Stimulated activated CD8-positive, alpha-beta memory T cell treated with anti-CD3 and anti-CD28 coated beads, Interleukin-15, amount 100 ng/mL, for 1 hour (primary cell): ENCODE measurements around the gene TNNC1.

Experiments used
- DNase-seq: peaks from one replicate; pipeline ENCODE4 v3.0.0-alpha.2; 2020; ENCODE audit warnings: low read depth

Gene TNNC1

DNA sequence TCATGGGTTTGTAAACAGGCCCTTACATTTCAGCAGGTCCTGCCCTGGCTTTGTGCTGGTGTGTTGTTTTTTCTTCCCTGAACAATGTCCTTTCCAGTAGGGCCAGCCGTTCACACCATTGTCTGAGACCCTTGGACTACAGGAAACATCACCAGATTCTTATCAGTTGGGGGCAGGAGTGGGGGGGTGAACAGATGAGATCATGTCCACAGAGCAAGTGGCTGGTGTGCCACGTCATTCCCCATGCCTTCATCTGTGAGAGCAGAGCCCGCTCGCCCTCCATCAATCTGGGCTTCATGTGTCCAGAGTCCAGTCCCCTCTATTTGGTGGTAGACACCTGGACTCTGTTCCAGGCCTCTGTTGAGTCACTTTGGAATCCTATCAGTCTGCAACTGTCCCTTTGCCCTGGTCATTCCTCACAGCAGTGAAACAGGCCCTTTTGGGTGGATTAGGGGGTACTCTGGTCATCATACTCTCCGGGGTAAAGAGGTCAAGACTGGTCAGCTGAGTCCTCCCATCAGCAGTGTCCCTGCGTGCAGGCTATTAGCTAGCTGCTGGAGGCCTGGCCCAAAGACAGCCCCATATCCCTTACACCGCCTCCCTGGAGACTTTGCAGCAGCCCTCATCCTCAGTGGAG, 23.9 kb downstream of the TNNC1 start:
- DNase-seq, result no peak

DNA sequence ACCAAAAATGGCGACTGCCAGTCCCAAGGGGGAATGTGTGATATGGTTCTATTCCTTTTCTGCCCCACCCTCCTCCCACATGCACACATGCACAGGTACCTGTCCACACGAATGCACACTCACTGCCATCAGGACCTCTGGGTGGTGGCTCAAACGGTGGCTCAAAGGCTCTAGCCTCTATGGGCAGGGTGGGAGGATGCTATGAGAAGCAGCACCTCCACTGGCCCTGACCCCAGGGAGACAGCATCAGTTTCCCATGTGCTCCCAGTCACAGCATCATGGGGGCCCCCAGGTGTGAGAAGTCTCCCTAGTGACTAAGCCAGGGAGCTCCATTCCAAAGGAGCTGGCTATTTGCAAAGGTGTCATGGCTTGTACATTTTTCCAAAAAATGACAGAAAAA, 24.8 kb downstream of the TNNC1 start:
- DNase-seq, result no peak

DNA sequence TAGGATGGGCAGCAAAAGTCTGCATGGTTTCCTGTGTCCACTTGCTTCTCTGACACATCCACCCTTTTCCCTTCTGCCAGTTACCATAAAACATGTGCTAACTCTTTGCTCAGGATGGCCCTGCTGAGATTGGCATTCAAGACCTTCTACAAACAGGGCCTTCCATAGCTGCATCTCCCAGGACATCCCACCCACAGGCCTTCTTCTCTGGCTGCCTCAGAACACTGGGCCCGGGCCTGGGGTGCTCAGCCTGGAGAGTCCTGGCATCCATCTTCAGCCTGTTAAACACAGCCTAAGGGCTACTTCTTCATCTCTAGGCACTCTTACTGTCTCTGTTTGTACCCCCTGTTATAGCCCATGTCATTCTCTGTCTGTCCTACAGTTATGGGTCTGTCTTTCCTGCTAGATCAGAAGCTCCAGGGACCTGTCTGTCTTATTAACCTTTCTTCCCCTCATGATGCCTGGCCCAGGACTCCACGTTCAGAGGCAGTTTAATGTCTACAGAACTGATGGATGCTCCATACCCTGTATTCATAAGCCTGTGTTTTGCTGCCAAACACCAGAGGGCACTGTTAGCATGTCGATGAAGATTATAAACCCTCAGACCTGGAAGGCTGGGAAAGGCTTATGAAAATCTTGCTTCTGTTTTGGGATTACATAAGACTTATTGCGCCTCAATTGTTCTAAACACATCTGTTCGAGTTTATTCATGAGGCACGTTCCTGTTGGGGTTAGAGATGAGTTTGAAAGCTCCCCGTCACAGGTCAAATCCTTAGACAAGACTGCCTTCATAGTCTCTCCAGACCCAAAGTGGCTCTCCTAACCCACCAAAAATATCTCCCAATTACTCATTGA, 25.5 kb downstream of the TNNC1 start:
- no peak for DNase-seq

DNA sequence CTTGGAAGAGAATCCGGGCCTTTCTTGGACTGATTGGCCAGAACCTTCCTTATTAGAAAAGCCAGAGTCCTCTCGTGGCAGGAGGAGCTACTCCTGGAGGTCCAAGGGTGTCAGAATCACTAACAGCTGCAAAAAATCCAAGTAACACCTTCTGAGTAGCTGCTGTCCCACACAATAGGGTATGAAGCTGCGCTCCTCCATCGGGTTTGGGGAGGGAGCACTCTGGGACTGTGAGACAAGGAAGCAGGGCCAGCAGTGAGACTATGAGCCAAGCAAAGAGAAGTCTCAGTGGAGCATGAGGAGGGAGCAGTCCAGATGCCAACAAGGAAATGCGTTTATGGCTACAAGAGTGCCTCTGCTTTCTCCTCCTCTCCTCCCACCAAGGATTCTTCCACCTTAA, 30.7 kb downstream of the TNNC1 start:
- DNase-seq, result no peak

DNA sequence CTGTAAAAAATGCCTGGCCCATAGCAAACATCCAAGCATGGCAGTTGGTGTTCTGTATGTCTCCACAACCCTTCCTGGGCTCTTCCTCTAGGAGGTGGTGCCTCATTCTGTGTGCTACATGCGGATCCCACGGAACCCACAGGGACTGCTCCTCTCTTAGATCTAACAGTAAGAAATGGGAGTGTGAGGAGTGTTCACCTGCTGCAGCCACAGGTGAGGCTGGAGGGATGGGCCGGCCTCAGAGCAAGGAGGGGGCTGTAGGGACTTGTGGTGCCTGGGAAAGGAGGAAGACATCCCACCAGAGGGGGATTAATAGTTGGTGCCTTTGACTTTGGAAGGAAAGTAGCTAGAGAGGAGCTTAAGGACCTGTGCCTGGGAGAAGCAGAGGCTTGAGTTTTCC, 31.2 kb downstream of the TNNC1 start:
- DNase-seq, result no peak

DNA sequence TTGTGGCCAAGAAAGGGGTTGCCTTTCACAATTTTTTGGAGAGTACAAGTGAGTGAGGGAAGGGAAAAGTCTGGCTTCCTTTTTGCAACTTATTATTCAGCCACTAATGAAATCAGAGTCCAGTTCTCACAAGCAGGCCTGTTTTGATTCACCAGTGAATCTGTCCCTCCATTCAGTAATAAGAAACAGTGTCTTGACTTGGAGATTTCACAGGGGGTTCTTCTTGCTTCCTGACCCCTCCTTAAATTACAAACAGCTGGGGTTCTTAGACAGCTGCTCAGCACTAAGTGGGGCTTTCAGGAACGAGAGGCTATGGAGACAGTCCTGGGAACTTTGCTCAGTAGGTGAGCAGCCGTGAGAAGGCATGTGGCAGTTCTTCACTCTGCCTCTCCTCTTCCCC, 33.5 kb downstream of the TNNC1 start:
- DNase-seq, result no peak

DNA sequence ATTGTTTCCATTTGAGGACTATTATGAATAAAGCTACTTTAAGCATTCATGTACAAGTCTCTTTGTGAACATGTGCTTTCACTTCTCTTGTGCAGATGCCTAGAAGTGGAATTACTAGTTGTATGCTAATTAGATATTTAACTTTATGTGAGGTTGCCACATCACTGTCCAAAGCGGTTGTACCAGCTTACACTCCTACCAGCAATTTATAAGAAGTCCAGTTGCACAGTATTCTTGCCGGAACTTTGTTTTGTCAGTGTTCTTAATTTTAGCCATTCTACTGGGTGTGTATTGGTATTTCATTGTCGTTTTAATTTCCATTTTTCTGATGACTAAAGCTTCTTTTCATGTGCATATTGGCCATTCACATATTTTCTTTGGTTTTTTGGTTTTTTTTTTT, 38.0 kb downstream of the TNNC1 start:
- no peak for DNase-seq

DNA sequence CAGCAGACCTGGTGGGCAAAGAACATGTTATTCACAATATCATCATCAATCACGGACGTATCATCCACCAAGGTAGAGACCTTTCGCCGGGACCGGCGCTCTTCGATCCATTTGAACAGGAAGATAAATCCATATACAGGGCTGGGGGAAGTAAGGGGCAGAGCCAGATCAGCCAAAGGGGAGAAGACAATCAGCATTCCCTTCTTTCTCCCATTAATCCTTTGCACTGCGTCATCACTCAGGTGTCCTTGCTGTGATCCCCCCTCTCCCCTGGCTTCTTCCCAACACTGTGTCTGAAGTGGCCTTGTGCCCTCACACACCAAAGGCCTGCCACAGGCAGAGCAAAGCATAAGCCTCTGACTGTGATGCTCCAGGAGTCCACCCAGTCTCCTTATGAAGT, 45.4 kb downstream of the TNNC1 start:
- no peak for DNase-seq

DNA sequence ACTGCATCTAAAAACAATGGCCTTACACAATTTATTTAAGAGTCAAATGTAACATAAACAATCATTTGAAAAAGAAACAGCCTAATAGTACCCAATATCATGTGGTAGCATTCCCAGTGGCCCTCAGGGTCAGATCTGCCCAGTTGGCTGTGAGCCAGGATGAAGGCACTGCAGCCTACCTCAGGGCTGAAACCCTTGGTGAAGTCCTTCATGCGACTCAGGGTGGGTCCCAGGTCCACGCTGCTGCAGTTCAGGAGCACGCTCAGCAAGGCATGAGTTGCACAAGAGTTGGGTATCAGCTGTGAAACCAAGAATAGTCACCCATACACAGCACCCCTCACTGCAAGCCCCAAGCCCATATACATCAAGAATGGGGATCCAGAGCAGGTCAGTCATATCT, 46.1 kb downstream of the TNNC1 start:
- DNase-seq, result no peak

DNA sequence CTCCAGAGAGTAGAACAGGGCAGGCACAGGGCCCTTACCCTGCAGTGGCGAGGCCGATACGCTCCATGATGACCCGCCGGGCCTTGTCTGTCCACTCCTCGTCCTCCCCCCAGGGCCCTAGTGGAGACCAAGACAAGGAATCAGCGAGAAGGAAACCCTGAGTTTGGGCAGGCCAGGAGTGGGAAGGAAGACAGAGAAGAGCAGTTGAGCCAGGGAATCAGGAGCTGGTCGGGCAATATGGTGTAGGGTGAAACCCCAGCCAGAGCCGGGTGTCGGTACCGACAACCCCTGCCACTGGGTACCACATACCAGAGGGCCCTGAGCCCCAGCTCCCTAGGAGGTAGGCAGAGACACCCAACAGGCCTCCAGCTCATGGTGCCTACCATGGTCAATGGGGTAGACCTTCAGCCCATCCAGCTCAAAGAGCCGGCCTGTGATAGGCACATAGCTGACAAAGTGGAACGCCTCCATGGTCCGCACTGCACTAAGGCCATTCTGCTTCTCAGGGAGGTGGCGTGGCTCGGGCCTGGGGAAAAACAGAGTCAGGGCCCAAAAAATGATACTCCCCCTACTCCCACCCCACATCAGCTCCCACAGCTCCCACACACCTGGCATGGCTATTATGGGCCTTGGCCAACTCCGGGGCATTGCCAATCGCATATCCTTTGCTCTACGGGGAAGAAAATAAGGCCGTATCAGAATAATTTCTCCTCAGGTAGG, 46.9 kb downstream of the TNNC1 start:
- no peak for DNase-seq

DNA sequence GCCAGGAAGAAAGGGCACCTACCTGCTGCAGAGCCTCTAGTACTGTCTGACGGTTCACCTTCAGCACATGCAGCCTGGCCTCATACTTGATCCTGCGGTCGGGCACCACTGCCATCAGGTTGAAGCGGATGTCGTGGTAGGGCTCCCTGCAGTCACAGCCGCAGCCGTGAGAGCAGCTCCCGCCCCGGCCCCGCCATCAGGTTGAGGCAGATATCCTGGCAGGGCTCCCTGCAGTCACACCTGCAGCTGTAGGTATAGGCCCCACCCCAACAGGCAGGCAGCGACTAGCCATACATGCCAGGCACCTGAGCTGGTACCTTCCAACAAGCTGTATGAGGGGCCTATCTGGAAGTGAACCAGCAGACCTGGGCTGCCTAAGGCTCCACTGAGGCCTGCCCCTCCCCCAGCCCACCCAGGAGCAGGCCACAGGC, 47.6 kb downstream of the TNNC1 start:
- DNase-seq, result no peak

DNA sequence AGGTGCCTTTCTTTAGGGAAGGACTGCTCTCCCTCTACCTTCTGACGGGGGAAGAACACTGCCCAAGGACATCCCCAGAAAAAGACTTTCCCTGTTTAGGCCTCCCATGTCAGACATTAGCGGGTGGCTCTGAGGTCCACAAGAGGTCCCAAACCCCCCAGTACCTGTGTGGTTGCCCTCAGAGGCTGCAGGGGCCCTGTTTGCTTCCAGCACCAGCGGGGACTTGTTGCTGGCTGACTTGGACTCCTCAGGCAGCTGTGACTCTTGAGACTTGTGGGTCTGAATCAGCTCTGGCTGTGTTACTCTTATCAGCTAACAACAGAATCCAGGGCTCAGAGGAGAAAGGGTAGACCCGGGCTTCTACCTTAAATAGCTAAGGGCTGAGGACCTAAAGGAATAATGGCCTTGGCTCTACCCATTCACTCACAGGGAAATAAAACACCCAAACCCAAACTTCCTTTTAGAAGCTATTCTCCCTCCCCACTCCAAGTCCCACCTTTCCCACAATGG, 48.2 kb downstream of the TNNC1 start:
- no peak for DNase-seq

DNA sequence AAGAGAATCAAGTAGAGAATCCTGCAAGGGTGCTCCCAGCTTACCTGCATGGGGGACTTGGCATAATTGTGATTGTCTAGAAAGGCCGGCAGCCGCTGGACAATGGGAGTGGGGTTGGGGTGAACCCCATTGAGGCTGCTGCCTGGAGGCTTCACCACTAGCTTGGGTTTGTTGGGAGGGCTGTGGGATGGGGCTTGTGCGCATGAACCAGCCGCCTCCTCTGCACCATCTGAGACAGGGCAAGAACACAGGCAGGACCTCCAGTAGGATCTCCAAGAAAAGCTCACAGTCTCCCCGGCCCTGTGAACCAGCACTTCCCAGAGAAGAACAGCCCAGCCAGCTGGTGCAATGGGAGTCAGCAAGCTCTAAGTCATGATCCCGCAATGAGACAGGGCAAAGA, 48.8 kb downstream of the TNNC1 start:
- no peak for DNase-seq

DNA sequence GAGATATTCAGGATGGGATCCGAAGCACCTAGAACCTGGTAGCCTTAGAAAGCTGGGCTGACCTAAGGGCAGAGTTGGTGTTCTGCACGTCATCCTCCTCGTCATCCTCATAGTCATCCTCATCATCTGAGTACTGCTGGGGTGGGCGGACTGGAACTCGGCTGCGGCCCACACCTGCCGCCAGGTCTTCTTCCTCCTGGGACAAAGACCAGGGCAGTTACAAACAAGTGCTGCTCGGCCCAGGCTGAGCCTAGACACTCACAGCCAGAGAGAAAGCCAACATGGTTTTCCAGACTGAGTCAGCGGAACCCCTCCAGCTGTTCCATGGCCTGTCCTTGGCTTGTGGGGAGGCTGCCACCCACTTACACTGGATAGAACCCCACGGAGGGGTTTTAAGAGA, 49.5 kb downstream of the TNNC1 start:
- no peak for DNase-seq

DNA sequence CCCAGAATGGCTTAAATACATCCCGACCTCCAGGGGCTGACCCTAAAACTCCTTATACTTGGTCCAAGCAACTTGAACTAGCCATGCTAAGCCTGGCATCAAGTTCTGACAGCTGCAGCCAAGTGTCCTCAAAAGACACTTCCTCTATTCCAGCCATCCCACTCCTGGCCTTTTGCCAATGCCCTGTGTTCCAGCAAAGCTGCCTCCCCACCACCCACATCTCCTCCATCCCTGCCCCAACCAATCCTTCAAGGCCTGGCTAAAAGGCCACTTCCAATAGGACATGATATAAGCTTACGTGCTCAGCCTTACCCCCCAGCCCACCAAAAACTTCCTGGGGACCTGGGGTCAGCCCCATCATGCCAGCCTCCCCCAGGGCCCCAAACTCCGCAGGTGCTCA, 49.9 kb downstream of the TNNC1 start:
- DNase-seq, result no peak

DNA sequence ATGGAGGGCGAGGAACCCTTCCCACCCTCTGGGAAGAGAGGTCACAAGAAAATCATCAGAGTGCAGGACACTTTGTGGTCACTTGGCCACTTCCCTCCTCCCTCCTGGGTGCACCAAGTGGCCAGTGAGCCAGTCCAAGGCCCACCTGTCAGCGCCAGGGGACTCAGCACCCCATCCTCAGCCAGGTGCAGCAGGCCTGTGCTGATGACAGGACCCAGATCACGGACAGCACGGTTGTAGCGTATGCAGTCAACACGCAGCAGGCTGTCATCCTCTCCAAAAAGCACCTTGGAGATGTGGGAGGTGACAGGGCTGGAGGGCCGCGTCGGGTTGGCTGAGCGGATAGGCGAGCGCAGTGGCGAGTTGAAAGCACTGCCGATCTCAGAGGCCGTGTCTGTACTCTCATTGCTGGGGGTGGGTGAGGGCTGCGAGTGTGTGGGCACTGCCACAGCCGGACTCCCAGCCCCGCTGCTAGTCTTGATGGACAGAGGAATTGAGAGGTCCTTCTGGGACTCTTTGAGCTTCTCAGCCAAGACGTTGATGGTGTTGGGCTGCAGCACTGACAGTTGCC, 50.5 kb downstream of the TNNC1 start:
- no peak for DNase-seq

DNA sequence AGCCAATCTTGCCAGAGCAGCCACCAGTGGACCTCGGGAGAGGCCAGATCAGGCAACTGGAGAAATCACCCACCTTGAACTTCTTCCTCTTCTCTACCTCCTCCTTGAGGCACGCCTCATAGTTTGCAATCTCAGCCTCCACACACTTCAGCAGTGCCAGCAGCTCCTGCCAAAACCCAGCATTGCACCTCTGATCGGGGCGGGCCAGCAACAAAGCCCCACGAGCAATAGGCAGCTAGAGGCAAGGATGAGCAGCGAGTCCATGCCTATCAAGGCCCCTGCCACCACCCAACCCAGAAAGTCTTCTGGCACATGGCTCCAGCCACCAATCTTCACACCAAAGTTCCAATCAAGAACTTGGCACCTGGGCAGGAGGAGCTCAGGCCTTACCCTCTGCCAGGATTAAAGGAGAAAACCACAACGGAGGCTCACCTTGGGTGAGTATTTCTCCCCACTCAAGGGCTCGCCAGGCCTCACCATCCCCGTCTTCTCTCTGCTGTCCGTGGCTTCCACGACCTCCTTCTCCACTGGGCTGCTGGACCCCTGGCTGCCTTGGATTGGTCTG, 51.1 kb downstream of the TNNC1 start:
- no peak for DNase-seq

DNA sequence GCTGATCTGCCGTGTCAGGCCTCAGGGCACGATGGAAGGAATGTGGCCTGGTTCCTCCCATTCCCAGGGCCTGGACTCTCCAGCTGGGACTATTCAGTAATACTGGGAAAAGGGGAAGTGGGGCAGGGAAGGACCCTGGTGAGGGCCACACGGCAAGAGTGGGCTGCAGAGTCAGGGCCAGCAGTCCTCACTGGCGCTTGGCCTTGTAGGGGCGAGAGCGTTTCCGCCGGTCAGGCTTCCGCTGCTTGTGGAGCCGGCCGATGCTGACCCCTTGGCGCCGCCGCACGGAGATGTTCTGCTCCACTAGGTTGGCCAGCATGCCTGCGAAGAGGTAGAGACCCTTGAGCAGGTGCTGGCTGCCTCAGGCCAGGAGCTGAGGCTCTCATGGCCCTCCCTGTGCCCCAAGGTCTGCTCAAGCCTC, 51.7 kb downstream of the TNNC1 start:
- DNase-seq, result no peak

DNA sequence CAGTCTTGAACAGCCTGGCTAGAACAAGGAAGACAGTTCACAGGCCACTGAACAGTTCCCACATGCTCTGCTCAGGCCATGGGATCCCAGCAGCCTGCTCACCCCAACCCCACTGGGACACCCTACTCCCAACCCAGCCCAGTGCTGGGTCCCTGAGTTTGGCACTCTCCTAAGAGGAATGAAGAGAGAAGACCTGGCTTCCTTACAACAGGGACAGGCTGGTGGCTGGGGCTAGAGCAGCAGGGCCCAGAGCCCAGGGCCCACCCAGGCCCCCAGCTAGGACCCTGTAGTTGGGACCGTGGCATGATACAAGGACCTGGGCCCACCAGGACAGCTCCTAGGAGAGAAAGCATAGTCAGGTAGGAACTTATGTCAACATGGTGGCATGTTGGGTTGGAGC, 52.3 kb downstream of the TNNC1 start:
- DNase-seq, result no peak
